HG03039 (cell line): ENCODE data around the gene IFT22.
"Not testable (repeated sequence)": the region's sequence is repeated elsewhere in the genome, so short reads cannot be mapped to it uniquely, and the experiment has no call there.

ENCODE experiments used
- ATAC-seq: cut with Tn5 transposase; IDR thresholded peaks from one replicate; pipeline ENCODE4 v1.9.1; 2021; ENCODE audit warnings: mild to moderate bottlenecking, moderate library complexity; ENCODE audit not compliant: unreplicated experiment

IFT22 gene

GRCh38 chr7:101280912-101281311 is 40.7 kb downstream of the IFT22 start:
- not testable (repeated sequence) for ATAC-seq

DNA sequence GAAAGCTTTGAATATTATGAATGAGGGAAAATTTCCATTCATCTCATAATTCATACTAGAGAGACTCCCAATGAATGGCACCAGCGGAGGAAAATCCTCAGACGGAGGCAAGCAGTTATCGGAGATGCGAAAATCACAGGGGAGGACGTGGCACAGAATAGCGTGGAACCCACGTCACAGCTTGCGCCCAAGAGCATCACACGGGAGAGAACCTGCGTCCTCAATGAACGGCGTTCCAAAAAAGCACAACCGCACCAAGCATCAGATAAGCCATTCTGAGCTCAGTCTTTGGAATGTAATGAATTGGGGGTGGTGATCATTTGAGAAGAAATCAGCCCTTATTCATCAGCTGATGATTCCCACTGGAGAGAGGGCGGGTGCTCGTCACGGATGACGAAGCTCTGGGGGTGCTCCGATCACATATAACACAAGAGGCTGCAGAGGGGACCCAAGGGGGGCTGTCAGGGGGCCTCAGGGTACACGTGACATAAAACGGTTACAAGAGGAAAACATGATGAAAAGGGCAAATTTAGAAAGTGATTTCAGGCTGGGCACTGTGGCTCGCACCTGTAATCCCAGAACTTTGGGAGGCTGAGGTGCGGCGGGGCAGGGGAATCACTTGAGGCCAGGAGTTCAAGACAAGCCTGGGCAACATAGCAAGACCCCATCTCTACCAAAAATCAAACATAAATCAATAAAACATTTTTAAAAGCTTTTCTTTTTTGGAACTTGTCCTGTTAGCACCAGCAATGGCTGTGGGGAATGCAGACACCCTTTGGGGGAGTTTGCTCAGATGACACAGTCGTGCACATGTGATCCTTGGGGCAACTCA is 42.9 kb downstream of the IFT22 start:
- no peak for ATAC-seq

DNA sequence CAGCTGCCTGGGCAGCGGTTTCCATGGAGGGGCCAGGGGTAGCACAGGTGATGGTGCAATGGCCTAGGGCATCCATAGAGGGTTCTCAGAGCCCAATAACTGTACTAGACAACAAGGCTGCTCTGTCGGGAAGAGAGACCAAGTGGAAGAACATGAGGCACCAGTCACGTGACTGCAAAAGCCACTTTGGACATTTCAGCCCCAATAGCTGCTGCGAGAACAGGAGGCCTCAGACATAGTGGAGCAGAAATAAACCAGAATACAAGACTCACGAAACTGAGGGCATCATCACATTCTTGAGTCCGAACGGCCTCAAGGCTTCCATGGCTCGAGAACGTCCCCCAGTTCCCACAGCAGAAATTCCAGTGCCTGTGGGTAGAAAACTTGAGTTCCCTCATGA is 44.5 kb downstream of the IFT22 start:
- ATAC-seq, result no peak

DNA sequence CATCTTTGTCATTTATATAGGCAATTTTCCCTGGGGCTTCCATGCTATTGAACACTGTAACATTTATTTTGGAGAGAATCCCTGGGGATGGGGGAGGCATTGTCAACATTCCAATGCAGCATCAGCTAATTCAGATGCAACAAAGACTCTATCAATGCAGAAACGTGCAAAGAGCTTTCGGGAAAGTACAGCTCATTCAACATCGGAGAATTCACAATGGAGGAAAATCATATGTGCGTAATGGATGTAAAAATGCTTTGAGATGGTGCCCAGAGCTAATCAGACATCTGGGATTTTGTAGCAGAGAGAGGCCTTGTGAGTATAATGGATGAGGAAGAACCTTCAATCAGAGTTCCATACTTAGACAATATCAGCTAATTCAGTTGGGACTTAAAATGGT is 48.4 kb downstream of the IFT22 start:
- no peak for ATAC-seq

DNA sequence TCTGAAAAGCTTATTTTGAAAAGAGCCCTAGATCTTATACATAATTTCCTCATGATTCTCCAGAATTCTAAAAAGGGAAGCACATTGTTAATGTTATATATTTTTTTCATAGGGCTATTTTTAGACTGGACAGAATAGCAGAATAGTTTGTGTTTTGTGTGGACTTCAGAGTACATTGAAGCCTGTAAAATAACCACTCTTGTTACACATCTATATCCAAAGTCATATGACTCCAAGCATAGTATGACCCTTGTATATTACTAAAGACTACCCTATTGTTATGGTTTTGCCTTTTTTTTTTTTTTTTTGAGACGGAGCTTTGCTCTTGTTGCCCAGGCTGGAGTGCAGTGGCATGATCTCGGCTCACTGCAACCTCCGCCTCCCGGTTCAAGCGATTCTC is 50.6 kb downstream of the IFT22 start:
- ATAC-seq, result no peak

DNA sequence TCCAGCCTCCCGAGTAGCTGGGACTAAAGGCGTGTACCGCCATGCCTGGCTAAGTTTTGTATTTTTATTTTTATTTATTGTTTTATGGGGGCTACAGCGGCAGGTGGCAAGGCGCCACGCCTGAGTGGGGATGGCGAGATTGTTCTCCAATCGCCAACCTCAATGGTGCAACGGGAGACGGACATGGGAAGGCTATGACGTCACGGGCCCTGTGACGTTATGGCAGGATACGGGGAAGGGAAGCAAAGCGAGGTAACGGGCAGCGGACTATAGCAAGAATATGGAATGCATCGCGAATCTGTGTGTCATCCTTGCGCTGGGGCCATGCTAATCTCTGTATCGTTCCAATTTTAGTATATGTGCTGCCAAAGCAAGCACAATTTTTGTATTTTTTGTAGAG is 51.9 kb downstream of the IFT22 start:
- no peak for ATAC-seq

GRCh38 chr7:101265622-101266516 is 55.7 kb downstream of the IFT22 start:
- no peak for ATAC-seq

DNA sequence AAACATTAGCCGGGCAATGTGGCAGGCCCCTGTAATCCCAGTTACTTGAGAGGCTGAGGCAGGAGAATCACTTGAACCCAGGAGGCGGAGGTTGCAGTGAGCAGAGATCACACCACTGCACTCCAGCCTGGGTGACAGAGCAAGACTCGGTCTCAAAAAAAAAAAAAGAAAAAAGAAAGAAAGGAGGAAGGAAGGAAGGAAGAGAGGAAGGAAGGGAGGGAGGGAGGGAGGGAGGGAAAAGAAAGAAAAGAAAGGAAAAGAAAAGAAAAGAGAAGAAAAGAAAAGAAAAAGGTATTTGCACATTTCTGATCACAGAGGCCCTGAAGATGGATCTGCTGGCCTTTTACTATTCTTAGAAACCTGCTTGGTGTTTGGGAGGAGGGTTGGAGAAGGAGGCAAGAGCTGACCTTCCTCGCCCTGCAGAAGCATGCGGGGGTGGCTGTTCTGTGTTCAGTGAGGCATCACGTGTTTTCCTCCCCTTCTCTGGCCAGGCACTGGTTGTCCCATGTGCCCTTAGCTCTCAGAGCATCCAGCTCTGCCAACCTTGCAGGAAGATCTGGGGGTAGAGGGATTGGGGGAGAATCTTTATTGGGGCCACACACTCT is 57.4 kb downstream of the IFT22 start:
- ATAC-seq, result not testable (repeated sequence)
